Measurements from ENCODE around the gene MAVS. TPM values are rescaled to one million over a fixed set of nuclear protein-coding genes. Genes with fewer than 3 reads are reported as not detected.

MAVS gene
- total and polyA plus RNA-seq, 9 of the 15 experiments (the other 6 are each of a cell fraction or from before 2014, with no cell fraction given): 1.6 to 22.0 (median 11.3) TPM

DNA sequence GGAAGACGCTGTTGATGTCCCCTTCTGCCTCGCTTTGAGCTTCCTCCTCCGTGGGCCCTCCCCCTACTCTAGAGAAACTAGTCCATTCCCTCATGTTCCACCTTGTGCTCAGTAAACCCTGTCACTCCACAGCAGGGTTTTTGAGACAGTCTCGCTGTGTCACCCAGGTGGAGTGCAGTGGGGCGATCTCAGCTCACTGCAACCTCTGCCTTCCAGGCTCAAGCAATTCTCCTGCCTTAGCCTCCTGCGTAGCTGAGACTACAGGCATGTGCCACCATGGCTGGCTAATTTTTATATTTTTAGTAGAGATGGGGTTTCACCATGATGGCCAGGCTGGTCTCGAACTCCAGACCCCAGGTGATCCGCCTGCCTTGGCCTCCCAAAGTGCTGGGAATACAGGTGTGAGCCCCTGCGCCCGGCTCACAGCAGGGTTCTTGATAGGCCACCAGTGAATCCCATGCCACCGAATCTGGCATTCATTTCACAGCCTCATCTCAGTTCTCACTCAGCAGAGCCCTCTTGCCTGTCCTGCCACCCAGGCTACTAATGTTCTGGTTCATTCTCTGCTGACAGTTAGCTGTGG lies 78.6 kb downstream of the MAVS start:
- ATAC-seq: peak; percentile 8; the same call in 2 of the 3 replicates
- CTCF ChIA-PET (ENCODE audit: low intra/inter-chr PET ratio): no interaction called here
- Histone ChIP-seq H3K9me1 (ENCODE audit: control insufficient read depth, insufficient read depth, low read length) (no peaks in the 10 kb centered on the region), H4K20me1 (replicated peaks; ENCODE audit: control insufficient read depth, insufficient read depth, low read length) (peaks cover 18% of the 10 kb centered on the region; the same call in 1 of the 2 replicates), H2AFZ (ENCODE audit: low read depth, low read length) (no peak overlapping the region), H3K9ac (ENCODE audit: insufficient read depth in 1 of 2, low read depth in 2 of 2, low read length in 2 of 2) (peak overlapping the region in 1 of 2 experiments; percentile 23; a peak in 1 of 4 replicates), H3K27ac (ENCODE audit: extremely low read depth, low read depth, low read length) (no peak overlapping the region), H3K9me3 (replicated peaks; ENCODE audit: control insufficient read depth, insufficient read depth, low read depth, low read length) (no peaks in the 10 kb centered on the region), H3K4me1 (replicated peaks in 1 of 2; ENCODE audit: control insufficient read depth in 2 of 2, insufficient read depth in 2 of 2, low read length in 2 of 2) (peaks cover 11 to 22% of the 10 kb centered on the region in 2 experiments; a peak in 4 of 5 replicates), H3K27me3 (ENCODE audit: control insufficient read depth in 2 of 2, insufficient read depth in 2 of 2, low read length in 2 of 2) (no peaks in the 10 kb centered on the region), H3K79me2 (ENCODE audit: control insufficient read depth, insufficient read depth, low read length) (peaks cover 5% of the 10 kb centered on the region; the same call in 2 of the 3 replicates), H3K4me3 (no peak overlapping the region), H3K4me2 (ENCODE audit: insufficient read depth, low read length) (no peak overlapping the region), H3K36me3 (ENCODE audit: control insufficient read depth, insufficient read depth, low read length) (peaks cover 43% of the 10 kb centered on the region; the same call in 2 of the 3 replicates)
- 87% methylated on average over 11 of the region's 11 CpGs for WGBS (ENCODE audit: insufficient coverage, low coverage, missing lambda C conversion rate)
- 0 out of 2 replicates have a peak, but pooled peaks have one; percentile 8 for TF ChIP-seq SP1 (CRISPR knock-in tag; IDR thresholded peaks at IDR 0.05)
- no peak for TF ChIP-seq E2F3 (CRISPR knock-in tag; IDR thresholded peaks at IDR 0.05)
- no peak for TF ChIP-seq ETV6 (IDR thresholded peaks at IDR 0.05; ENCODE audit: borderline replicate concordance in 1 of 2, low read depth in 2 of 2, low read length in 1 of 2)
- TF ChIP-seq ETV6 (CRISPR knock-in tag; IDR thresholded peaks at IDR 0.05; ENCODE audit: borderline replicate concordance): no peak
- no peak for TF ChIP-seq SMAD4 (CRISPR knock-in tag; conservative IDR thresholded peaks at IDR 0.05)
- TF ChIP-seq ETV5 (CRISPR knock-in tag; IDR thresholded peaks at IDR 0.05; ENCODE audit: low read depth): no peak
- TF ChIP-seq ZNF175 (CRISPR knock-in tag; IDR thresholded peaks at IDR 0.05; ENCODE audit: low read depth): no peak
- no peak for TF ChIP-seq DNMT1 (IDR thresholded peaks at IDR 0.05)
- no peak for TF ChIP-seq HNRNPK (IDR thresholded peaks at IDR 0.05; ENCODE audit: low read depth, low read length, poor library complexity, severe bottlenecking)
- TF ChIP-seq CTBP1 (IDR thresholded peaks at IDR 0.05; ENCODE audit: borderline replicate concordance): no peak
- TF ChIP-seq PCBP2 (IDR thresholded peaks at IDR 0.05; ENCODE audit: low read depth, low read length, poor library complexity, severe bottlenecking): no peak
- 0 out of 2 replicates have a peak, but pooled peaks have one; percentile 7 for TF ChIP-seq SUPT5H (IDR thresholded peaks at IDR 0.05)
- no peak for TF ChIP-seq ZNF3 (CRISPR knock-in tag; IDR thresholded peaks at IDR 0.05)
- DNase-seq (ENCODE audit: extremely low read depth in 1 of 4, low spot score in 3 of 4): no peak
- intact Hi-C loops (cut with micrococcal nuclease) (loop anchor here (5.0 to 10.0 kb wide), 2 partner anchors 87 to 270 kb away; no protein-coding TSS in a partner anchor), in situ Hi-C loops (cut with MboI) (no loop called here)
- BruUV-seq (replicated peaks): no TSS peak
- no peak for FAIRE-seq
- POLR2A ChIA-PET: interaction anchor here (0.6 to 2.5 kb wide), 3 partner anchors 8 to 150 kb away, joined by 3 to 8 read pairs (median 5); no protein-coding TSS in a partner anchor

MicroRNAs within 50 kb of the gene (microRNA counts, 767-probe panel; counts per million panel counts)
- not detected for microRNA hsa-miR-103a-3p

Small RNAs within 50 kb of the gene (microRNA-seq; reads per million reads assigned to microRNA genes)
- 0.36 reads per million for gene MIR103A2 (ENCODE audit: borderline microRNAs expressed)
- not detected for gene MIR103B2 (ENCODE audit: borderline microRNAs expressed)

Small RNAs within 50 kb of the gene (small RNA-seq; reads per million reads assigned to genes)
- 9.3 reads per million, percentile 95 among the genes with 10 or more reads in this experiment for gene MIR103A2

Other genes with a start within 250 kb of the MAVS start
Only the 7 nearest of the 11 such genes appear.
- not detected in 2 replicates for gene HSPA12B, start 114.1 kb upstream of the MAVS start, total RNA-seq (2014; rRNA removed)
- gene HSPA12B, start 114.1 kb upstream of the MAVS start, total RNA-seq (2014; rRNA removed; fragmentation: Illumina TruSeq; extraction: Trizol): not detected in 2 replicates
- not detected in 2 replicates for gene HSPA12B, start 114.1 kb upstream of the MAVS start, total RNA-seq (2015; rRNA removed; fragmentation: Illumina TruSeq; extraction: Trizol)
- gene HSPA12B, start 114.1 kb upstream of the MAVS start, total RNA-seq (2021): 0.07 TPM in 1 of 2 replicates, not detected in the other
- gene HSPA12B, start 114.1 kb upstream of the MAVS start, polyA plus RNA-seq (2011; rRNA removed): not detected in 2 replicates
- 0.03 TPM in 1 of 2 replicates, not detected in the other for gene HSPA12B, start 114.1 kb upstream of the MAVS start, polyA plus RNA-seq (2014; fragmentation: Illumina TruSeq; extraction: Trizol)
- not detected for gene HSPA12B, start 114.1 kb upstream of the MAVS start, polyA plus RNA-seq (2014; fragmentation: Nextera tagmentation; extraction: Ambion mirVana)
- gene HSPA12B, start 114.1 kb upstream of the MAVS start, polyA plus RNA-seq (2014; rRNA removed): not detected in 2 replicates
- 65.7 and 101 TPM in 2 replicates for gene ADISSP, start 79.1 kb upstream of the MAVS start, total RNA-seq (2014; rRNA removed)
- 12.2 and 16.3 TPM in 2 replicates for gene ADISSP, start 79.1 kb upstream of the MAVS start, total RNA-seq (2014; rRNA removed; fragmentation: Illumina TruSeq; extraction: Trizol)
- 34.5 and 35.8 TPM in 2 replicates for gene ADISSP, start 79.1 kb upstream of the MAVS start, total RNA-seq (2015; rRNA removed; fragmentation: Illumina TruSeq; extraction: Trizol)
- gene ADISSP, start 79.1 kb upstream of the MAVS start, total RNA-seq (2021): 70.6 and 79.9 TPM in 2 replicates
- gene ADISSP, start 79.1 kb upstream of the MAVS start, polyA plus RNA-seq (2011; rRNA removed): 22.8 and 42.8 TPM in 2 replicates
- gene ADISSP, start 79.1 kb upstream of the MAVS start, polyA plus RNA-seq (2014; fragmentation: Illumina TruSeq; extraction: Trizol): 23.4 and 63.9 TPM in 2 replicates
- 1 to 10 TPM; 1.4 to 4.9 TPM for gene ADISSP, start 79.1 kb upstream of the MAVS start, polyA plus RNA-seq (2014; fragmentation: Nextera tagmentation; extraction: Ambion mirVana)
- gene ADISSP, start 79.1 kb upstream of the MAVS start, polyA plus RNA-seq (2014; rRNA removed): 37.2 and 53.4 TPM in 2 replicates
- not detected in 2 replicates for gene SPEF1, start 65.4 kb upstream of the MAVS start, total RNA-seq (2014; rRNA removed)
- gene SPEF1, start 65.4 kb upstream of the MAVS start, total RNA-seq (2014; rRNA removed; fragmentation: Illumina TruSeq; extraction: Trizol): not detected in 2 replicates
- gene SPEF1, start 65.4 kb upstream of the MAVS start, total RNA-seq (2015; rRNA removed; fragmentation: Illumina TruSeq; extraction: Trizol): not detected in 2 replicates
- gene SPEF1, start 65.4 kb upstream of the MAVS start, total RNA-seq (2021): not detected in 2 replicates
- 0.04 TPM in 1 of 2 replicates, not detected in the other for gene SPEF1, start 65.4 kb upstream of the MAVS start, polyA plus RNA-seq (2011; rRNA removed)
- gene SPEF1, start 65.4 kb upstream of the MAVS start, polyA plus RNA-seq (2014; fragmentation: Illumina TruSeq; extraction: Trizol): not detected in 2 replicates
- not detected for gene SPEF1, start 65.4 kb upstream of the MAVS start, polyA plus RNA-seq (2014; fragmentation: Nextera tagmentation; extraction: Ambion mirVana)
- gene SPEF1, start 65.4 kb upstream of the MAVS start, polyA plus RNA-seq (2014; rRNA removed): not detected in 2 replicates
- gene CENPB, start 60.1 kb upstream of the MAVS start, total RNA-seq (2014; rRNA removed): 59.3 and 78.6 TPM in 2 replicates
- gene CENPB, start 60.1 kb upstream of the MAVS start, total RNA-seq (2014; rRNA removed; fragmentation: Illumina TruSeq; extraction: Trizol): 11.4 and 15.0 TPM in 2 replicates
- 36.0 and 36.5 TPM in 2 replicates for gene CENPB, start 60.1 kb upstream of the MAVS start, total RNA-seq (2015; rRNA removed; fragmentation: Illumina TruSeq; extraction: Trizol)
- gene CENPB, start 60.1 kb upstream of the MAVS start, total RNA-seq (2021): 61.7 and 70.8 TPM in 2 replicates
- 12.7 and 14.7 TPM in 2 replicates for gene CENPB, start 60.1 kb upstream of the MAVS start, polyA plus RNA-seq (2011; rRNA removed)
- gene CENPB, start 60.1 kb upstream of the MAVS start, polyA plus RNA-seq (2014; fragmentation: Illumina TruSeq; extraction: Trizol): 24.9 and 30.8 TPM in 2 replicates
- gene CENPB, start 60.1 kb upstream of the MAVS start, polyA plus RNA-seq (2014; fragmentation: Nextera tagmentation; extraction: Ambion mirVana): under 1 TPM; 0.17 to 0.20 TPM
- gene CENPB, start 60.1 kb upstream of the MAVS start, polyA plus RNA-seq (2014; rRNA removed): 26.1 and 28.9 TPM in 2 replicates
- 11.5 and 16.1 TPM in 2 replicates for gene CDC25B, start 50.5 kb upstream of the MAVS start, total RNA-seq (2014; rRNA removed)
- gene CDC25B, start 50.5 kb upstream of the MAVS start, total RNA-seq (2014; rRNA removed; fragmentation: Illumina TruSeq; extraction: Trizol): 5.9 and 7.2 TPM in 2 replicates
- gene CDC25B, start 50.5 kb upstream of the MAVS start, total RNA-seq (2015; rRNA removed; fragmentation: Illumina TruSeq; extraction: Trizol): 7.8 and 9.3 TPM in 2 replicates
- 31.4 and 35.7 TPM in 2 replicates for gene CDC25B, start 50.5 kb upstream of the MAVS start, total RNA-seq (2021)
- 9.5 and 25.1 TPM in 2 replicates for gene CDC25B, start 50.5 kb upstream of the MAVS start, polyA plus RNA-seq (2011; rRNA removed)
- 25.8 and 30.6 TPM in 2 replicates for gene CDC25B, start 50.5 kb upstream of the MAVS start, polyA plus RNA-seq (2014; fragmentation: Illumina TruSeq; extraction: Trizol)
- gene CDC25B, start 50.5 kb upstream of the MAVS start, polyA plus RNA-seq (2014; fragmentation: Nextera tagmentation; extraction: Ambion mirVana): 1 to 10 TPM; 2.3 to 3.1 TPM
- gene CDC25B, start 50.5 kb upstream of the MAVS start, polyA plus RNA-seq (2014; rRNA removed): 22.9 and 26.3 TPM in 2 replicates
- gene AP5S1, start 26.3 kb upstream of the MAVS start, total RNA-seq (2014; rRNA removed): 8.8 and 12.4 TPM in 2 replicates
- 2.1 and 2.6 TPM in 2 replicates for gene AP5S1, start 26.3 kb upstream of the MAVS start, total RNA-seq (2014; rRNA removed; fragmentation: Illumina TruSeq; extraction: Trizol)
- 5.6 and 5.7 TPM in 2 replicates for gene AP5S1, start 26.3 kb upstream of the MAVS start, total RNA-seq (2015; rRNA removed; fragmentation: Illumina TruSeq; extraction: Trizol)
- gene AP5S1, start 26.3 kb upstream of the MAVS start, total RNA-seq (2021): 8.4 and 8.5 TPM in 2 replicates
- gene AP5S1, start 26.3 kb upstream of the MAVS start, polyA plus RNA-seq (2011; rRNA removed): 3.0 and 5.5 TPM in 2 replicates
- gene AP5S1, start 26.3 kb upstream of the MAVS start, polyA plus RNA-seq (2014; fragmentation: Illumina TruSeq; extraction: Trizol): 4.4 and 7.7 TPM in 2 replicates
- gene AP5S1, start 26.3 kb upstream of the MAVS start, polyA plus RNA-seq (2014; fragmentation: Nextera tagmentation; extraction: Ambion mirVana): 1 to 10 TPM; 3.0 to 3.1 TPM
- 4.7 and 4.8 TPM in 2 replicates for gene AP5S1, start 26.3 kb upstream of the MAVS start, polyA plus RNA-seq (2014; rRNA removed)
- 28.0 and 31.3 TPM in 2 replicates for gene PANK2, start 42.6 kb downstream of the MAVS start, total RNA-seq (2014; rRNA removed)
- gene PANK2, start 42.6 kb downstream of the MAVS start, total RNA-seq (2014; rRNA removed; fragmentation: Illumina TruSeq; extraction: Trizol): 43.5 and 50.4 TPM in 2 replicates
- gene PANK2, start 42.6 kb downstream of the MAVS start, total RNA-seq (2015; rRNA removed; fragmentation: Illumina TruSeq; extraction: Trizol): 31.6 and 36.1 TPM in 2 replicates
- gene PANK2, start 42.6 kb downstream of the MAVS start, total RNA-seq (2021): 29.2 and 34.2 TPM in 2 replicates
- gene PANK2, start 42.6 kb downstream of the MAVS start, polyA plus RNA-seq (2011; rRNA removed): 39.0 and 39.3 TPM in 2 replicates
- 28.5 and 31.4 TPM in 2 replicates for gene PANK2, start 42.6 kb downstream of the MAVS start, polyA plus RNA-seq (2014; fragmentation: Illumina TruSeq; extraction: Trizol)
- gene PANK2, start 42.6 kb downstream of the MAVS start, polyA plus RNA-seq (2014; fragmentation: Nextera tagmentation; extraction: Ambion mirVana): 10 to 100 TPM; 14.9 to 16.3 TPM
- 25.3 and 29.4 TPM in 2 replicates for gene PANK2, start 42.6 kb downstream of the MAVS start, polyA plus RNA-seq (2014; rRNA removed)